B cell (primary cell): ENCODE measurements around the gene DDX50. TPM values are rescaled to one million over a fixed set of nuclear protein-coding genes. Genes with fewer than 3 reads are reported as not detected.

Experiments
- ATAC-seq: fragments of 200-7000 bp; cut with Tn5 transposase; one replicate; pipeline ENCODE4 v1.10.0; 2021; ENCODE audit warnings: low read depth, mild to moderate bottlenecking, moderate number of reproducible peaks, moderate library complexity
- CTCF ChIA-PET: fragments of 350-600 bp; sonication (Branson Sonifier 250); formaldehyde crosslinking; loops from one replicate; lab custom pipeline; 2021; ENCODE audit warnings: antibody characterized with exemption, inconsistent platforms; lab: Charles Lee
- POLR2A ChIA-PET: fragments of 350-600 bp; sonication (Branson Sonifier 250); formaldehyde crosslinking; loops from one replicate; lab custom pipeline; 2021; ENCODE audit warnings: antibody characterized with exemption; lab: Charles Lee
- DNase-seq: peaks from one replicate; pipeline ENCODE4 v3.0.0; 2013
- H2AFZ ChIP-seq: 2 replicates; pipeline ENCODE4 v1.6.1; 2012; ENCODE audit warnings: mild to moderate bottlenecking, low read depth, low read length; ENCODE audit not compliant: insufficient read depth, poor library complexity, severe bottlenecking
- H3K27ac ChIP-seq, 2 donors: 1 replicate in 1 of 2; 2 replicates in 1 of 2; pipeline ENCODE4 v1.5.1; 2012 to 2013; ENCODE audit warnings: low read length in 2 of 2, mild to moderate bottlenecking in 2 of 2, moderate library complexity in 1 of 2
- H3K27me3 ChIP-seq, 4 experiments: fragments of 200-600 bp in 1 of 4; sonication (generic) in 1 of 4; replicated peaks in 1 of 4; 1 replicate in 2 of 4; 2 replicates in 2 of 4; pipeline versions ENCODE4 v1.6.1 to v1.7.0; 2013 to 2016; ENCODE audit warnings: low read length in 3 of 4, mild to moderate bottlenecking in 2 of 4, mixed read lengths in 1 of 4, moderate library complexity in 1 of 4; ENCODE audit not compliant: insufficient read depth in 4 of 4, control insufficient read depth in 3 of 4; ENCODE audit errors: control extremely low read depth in 1 of 4
- H3K36me3 ChIP-seq, 2 experiments: replicated peaks in 1 of 2; 1 replicate in 1 of 2; 2 replicates in 1 of 2; pipeline versions ENCODE4 v1.6.1 to v1.7.1; 2013; ENCODE audit warnings: low read length in 1 of 2; ENCODE audit not compliant: insufficient read depth in 2 of 2, control insufficient read depth in 1 of 2; ENCODE audit errors: control extremely low read depth in 1 of 2, extremely low read depth in 1 of 2
- H3K4me1 ChIP-seq, 2 donors: fragments of 200-600 bp in 1 of 2; sonication (generic) in 1 of 2; 1 replicate in 1 of 2; 2 replicates in 1 of 2; pipeline versions ENCODE4 v1.5.1 to v1.6.1; 2013 to 2017; ENCODE audit warnings: low read length in 2 of 2; ENCODE audit not compliant: control insufficient read depth in 2 of 2, insufficient read depth in 2 of 2
- H3K4me2 ChIP-seq: replicated peaks from 2 replicates; pipeline ENCODE3; 2012; ENCODE audit warnings: mild to moderate bottlenecking, low read depth, low read length; ENCODE audit not compliant: poor library complexity, severe bottlenecking
- H3K4me3 ChIP-seq, 5 experiments: fragments of 200-600 bp in 1 of 5; sonication (generic) in 1 of 5; 1 replicate in 3 of 5; 2 replicates in 2 of 5; pipeline versions ENCODE4 v1.5.1 to v1.7.0; 2011 to 2016; ENCODE audit warnings: low read length in 4 of 5, mild to moderate bottlenecking in 4 of 5, low read depth in 2 of 5, control low read depth in 1 of 5, moderate library complexity in 1 of 5; ENCODE audit not compliant: insufficient read depth in 1 of 5; ENCODE audit errors: control extremely low read depth in 1 of 5, extremely low read depth in 1 of 5
- H3K79me2 ChIP-seq: fragments of 200-600 bp; sonication (generic); one replicate; pipeline ENCODE4 v1.6.0; 2016; ENCODE audit warnings: low read length; ENCODE audit not compliant: control insufficient read depth, insufficient read depth
- H3K9ac ChIP-seq: fragments of 200-600 bp; sonication (generic); 2 replicates; pipeline ENCODE4 v1.6.1; 2017; ENCODE audit warnings: mild to moderate bottlenecking, low read length, moderate library complexity
- H3K9me3 ChIP-seq, 3 donors: one replicate each; pipeline versions ENCODE4 v1.6.1 to v1.7.1; 2013; ENCODE audit warnings: low read length in 2 of 3; ENCODE audit not compliant: control insufficient read depth in 2 of 3, insufficient read depth in 1 of 3; ENCODE audit errors: control extremely low read depth in 1 of 3
- H4K20me1 ChIP-seq: 2 replicates; pipeline ENCODE4 v1.6.0; 2012; ENCODE audit warnings: mild to moderate bottlenecking, low read length; ENCODE audit not compliant: insufficient read depth, control insufficient read depth, poor library complexity, severe bottlenecking
- H3K27ac Mint-ChIP-seq: one replicate; pipeline ENCODE4 v1.8.0; 2021; ENCODE audit warnings: mixed read lengths
- H3K27me3 Mint-ChIP-seq: one replicate; pipeline ENCODE4 v1.8.0; 2021; ENCODE audit warnings: mixed read lengths
- H3K4me1 Mint-ChIP-seq: one replicate; pipeline ENCODE4 v1.8.0; 2021; ENCODE audit warnings: mixed read lengths
- H3K4me3 Mint-ChIP-seq: one replicate; pipeline ENCODE4 v1.8.0; 2021; ENCODE audit warnings: mixed read lengths
- H3K9me3 Mint-ChIP-seq: one replicate; pipeline ENCODE4 v1.8.0; 2022; ENCODE audit warnings: mixed read lengths; ENCODE audit not compliant: insufficient read depth
- CTCF ChIP-seq: fragments of 200-600 bp; IDR thresholded peaks from one replicate; pipeline ENCODE4 v1.8.0; 2022; ENCODE audit warnings: antibody characterized with exemption, mild to moderate bottlenecking
- EZH2 ChIP-seq: IDR thresholded peaks from 2 replicates; pipeline ENCODE4 v1.6.1; 2012; ENCODE audit warnings: borderline replicate concordance, low read depth, mild to moderate bottlenecking, moderate library complexity, low read length; ENCODE audit not compliant: insufficient read depth, poor library complexity, severe bottlenecking
- WGBS: methylation state at CpG from one replicate; pipeline ENCODE4 v1.1.5; 2013; ENCODE audit warnings: missing lambda C conversion rate; ENCODE audit not compliant: insufficient coverage; 5-methylcytosine and 5-hydroxymethylcytosine counted together
- intact Hi-C: fragments of 100-400 bp; cut with micrococcal nuclease; formaldehyde crosslinking; loops from one replicate; pipeline ENCODE4 v1.10.0; 2022
- polyA plus RNA-seq: library from polyadenylated mRNA; depleted of rRNA; stranded (reverse); fragments of >200 nt; gene quantifications from 2 replicates; pipeline ENCODE4 v1.2.3, GENCODE V29; 2012
- total RNA-seq, 2 donors: library from RNA; stranded (reverse); fragments of 120-200 nt in 1 of 2; gene quantifications; 1 replicate in 1 of 2; 2 replicates in 1 of 2; pipeline versions ENCODE4 v1.2.3 to v1.2.4, GENCODE V29; 2013 to 2022

The DDX50 gene
- total and polyA plus RNA-seq, 2 donors (not counting 1 experiment from before 2014, with no cell fraction given) = 15.6 to 39.3 TPM

- Histone ChIP-seq H3K79me2 (no peaks in the 10 kb centered on the region), H3K36me3 (no peaks in the 10 kb centered on the region), H3K4me3 (no peak overlapping the region), H3K4me2 (no peak overlapping the region), H3K4me1 (no peaks in the 10 kb centered on the region), H3K9me3 (no peaks in the 10 kb centered on the region), H2AFZ (no peak overlapping the region), H3K27ac (no peak overlapping the region), H4K20me1 (no peaks in the 10 kb centered on the region), H3K9ac (no peak overlapping the region), H3K27me3 (no peaks in the 10 kb centered on the region)
- ChIA-PET POLR2A (no interaction called here), CTCF (no interaction called here)
- no peak overlapping the region for H3K27ac Mint-ChIP-seq
- 100% methylated on average over 1 of the region's 2 CpGs for WGBS
- no peaks in the 10 kb centered on the region for H3K9me3 Mint-ChIP-seq
- DNase-seq (no peak), ATAC-seq (no peak)
- H3K27me3 Mint-ChIP-seq = no peaks in the 10 kb centered on the region
- H3K4me1 Mint-ChIP-seq = no peaks in the 10 kb centered on the region
- intact Hi-C loops = no loop called here
- no peak for TF ChIP-seq EZH2
- no peak for TF ChIP-seq CTCF
- no peak overlapping the region for H3K4me3 Mint-ChIP-seq
These were observed 21.5 kb upstream of the DDX50 start for GRCh38 chr10:68879628-68880027.

- H3K9me3 Mint-ChIP-seq = no peaks in the 10 kb centered on the region
- Histone ChIP-seq H3K36me3 (no peaks in the 10 kb centered on the region), H4K20me1 (no peaks in the 10 kb centered on the region), H3K27ac (no peak overlapping the region), H3K27me3 (no peaks in the 10 kb centered on the region), H3K4me2 (no peak overlapping the region), H3K4me1 (no peaks in the 10 kb centered on the region), H3K9ac (no peak overlapping the region), H3K79me2 (no peaks in the 10 kb centered on the region), H2AFZ (no peak overlapping the region), H3K4me3 (no peak overlapping the region), H3K9me3 (no peaks in the 10 kb centered on the region)
- no peak overlapping the region for H3K4me3 Mint-ChIP-seq
- WGBS = 100% methylated on average over 1 of the region's 4 CpGs
- ChIA-PET CTCF (no interaction called here), POLR2A (no interaction called here)
- intact Hi-C loops = no loop called here
- DNase-seq = no peak
- H3K4me1 Mint-ChIP-seq = no peaks in the 10 kb centered on the region
- H3K27ac Mint-ChIP-seq = no peak overlapping the region
- ATAC-seq = no peak
- H3K27me3 Mint-ChIP-seq = no peaks in the 10 kb centered on the region
- TF ChIP-seq CTCF (no peak), EZH2 (no peak)
These were observed 20.9 kb upstream of the DDX50 start for GRCh38 chr10:68880181-68880580.
